GM19328 (cell line): ENCODE measurements around the gene CLDN6.

ENCODE experiments used
- ATAC-seq: cut with Tn5 transposase; IDR thresholded peaks from one replicate; pipeline ENCODE4 v1.9.1; 2021; ENCODE audit warnings: mild to moderate bottlenecking, moderate library complexity; ENCODE audit not compliant: unreplicated experiment

The CLDN6 gene

GRCh38 chr16:2992383-2993081 is 25.5 kb downstream of the CLDN6 start:
- ATAC-seq = no peak

DNA sequence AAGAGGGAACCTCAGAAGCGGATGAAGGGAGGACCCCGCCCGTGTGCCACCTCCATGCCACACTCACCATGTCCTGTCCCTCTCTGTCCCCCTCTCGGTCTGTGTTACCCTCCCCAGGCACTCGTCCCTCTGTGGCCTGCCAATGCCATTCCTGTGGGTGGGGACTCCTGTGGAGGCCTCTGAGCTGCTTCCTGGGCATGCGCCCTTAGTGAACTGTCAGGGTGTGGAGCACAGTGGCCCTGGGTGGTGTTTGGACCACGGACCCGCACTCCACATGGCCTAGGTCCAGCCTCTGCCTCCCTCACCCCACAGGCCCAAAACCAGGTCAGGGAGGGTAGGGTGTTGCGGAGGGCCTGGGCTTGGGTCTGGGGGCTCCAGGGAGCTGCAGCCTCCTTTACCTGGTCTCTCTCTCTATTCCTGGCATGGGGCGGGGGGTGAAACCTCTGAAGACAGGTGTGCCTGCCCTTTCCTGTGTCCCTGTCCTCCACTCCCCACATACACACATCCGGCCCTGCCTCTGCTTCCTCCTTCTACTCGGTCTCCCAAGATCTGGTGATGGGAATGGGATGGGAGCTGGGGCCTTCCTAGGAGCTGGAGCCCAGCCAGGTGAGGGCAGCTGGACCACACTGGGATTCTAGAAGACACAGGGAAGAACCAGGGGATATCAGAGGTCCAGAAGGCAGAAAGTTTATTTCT is 26.3 kb downstream of the CLDN6 start:
- no peak for ATAC-seq

DNA sequence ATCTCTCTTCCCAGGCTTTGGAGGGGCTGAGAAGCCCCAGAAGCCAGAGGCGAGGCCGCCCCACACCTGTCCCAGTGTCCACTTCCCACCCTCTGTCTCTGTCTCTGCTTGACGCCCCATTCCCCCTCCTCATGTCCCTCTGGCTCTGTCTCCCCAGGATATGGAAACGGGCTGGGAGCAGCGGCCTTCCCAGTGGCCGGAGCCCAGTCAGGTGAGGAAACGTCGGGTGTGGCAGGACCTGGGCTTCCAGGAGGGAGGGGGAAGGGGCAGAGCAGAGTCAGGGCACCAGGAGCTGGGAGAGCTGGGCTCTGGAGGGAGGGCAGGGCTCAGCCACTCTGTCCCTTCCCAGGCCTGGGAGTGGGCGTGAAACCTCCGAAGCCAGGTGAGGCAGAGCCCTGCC is 27.1 kb downstream of the CLDN6 start:
- no peak for ATAC-seq

- no peak for ATAC-seq
Measured at GRCh38 chr16:2988590-2989099, 29.3 kb downstream of the CLDN6 start.

DNA sequence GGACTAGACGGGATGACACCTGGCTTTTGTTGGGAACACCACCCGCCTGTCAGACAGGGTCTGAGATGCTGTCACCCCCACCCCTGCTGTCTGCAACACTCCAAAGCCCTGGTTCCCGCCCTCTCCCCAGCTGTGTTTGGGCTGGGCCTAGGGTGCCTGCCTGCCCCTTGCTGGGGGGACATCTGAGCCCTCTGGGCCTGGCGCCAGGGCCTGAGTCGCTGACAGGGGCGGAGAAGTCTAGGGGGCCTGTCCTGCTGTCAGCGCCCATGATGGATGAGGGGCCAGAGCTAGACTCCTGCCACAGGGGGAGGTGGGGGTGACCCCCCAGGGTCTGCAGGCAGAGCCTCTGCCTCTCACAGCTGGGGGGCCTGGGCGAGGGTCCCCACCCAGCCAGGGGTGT is 30.1 kb downstream of the CLDN6 start:
- ATAC-seq = no peak

DNA sequence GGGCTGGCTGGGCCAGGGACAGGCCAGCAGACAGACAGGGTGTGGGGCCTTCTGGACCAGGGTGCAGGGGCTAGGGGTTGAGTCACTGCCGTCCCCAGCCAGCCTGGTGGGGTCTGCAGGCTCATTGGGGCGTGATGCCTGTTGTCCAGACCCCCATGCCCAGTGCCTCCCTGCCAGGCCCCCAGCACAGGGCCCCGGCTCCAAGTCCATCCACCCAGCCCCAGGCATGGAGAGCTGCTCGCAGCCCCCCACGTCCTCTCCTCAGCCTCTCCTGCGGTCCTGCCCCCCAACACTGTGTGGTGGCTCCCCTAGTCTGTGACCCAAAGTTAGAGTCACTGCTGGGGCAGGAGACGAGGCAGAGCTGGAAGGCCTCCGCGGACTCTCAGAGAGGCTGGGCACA is 30.7 kb downstream of the CLDN6 start:
- ATAC-seq = no peak

DNA sequence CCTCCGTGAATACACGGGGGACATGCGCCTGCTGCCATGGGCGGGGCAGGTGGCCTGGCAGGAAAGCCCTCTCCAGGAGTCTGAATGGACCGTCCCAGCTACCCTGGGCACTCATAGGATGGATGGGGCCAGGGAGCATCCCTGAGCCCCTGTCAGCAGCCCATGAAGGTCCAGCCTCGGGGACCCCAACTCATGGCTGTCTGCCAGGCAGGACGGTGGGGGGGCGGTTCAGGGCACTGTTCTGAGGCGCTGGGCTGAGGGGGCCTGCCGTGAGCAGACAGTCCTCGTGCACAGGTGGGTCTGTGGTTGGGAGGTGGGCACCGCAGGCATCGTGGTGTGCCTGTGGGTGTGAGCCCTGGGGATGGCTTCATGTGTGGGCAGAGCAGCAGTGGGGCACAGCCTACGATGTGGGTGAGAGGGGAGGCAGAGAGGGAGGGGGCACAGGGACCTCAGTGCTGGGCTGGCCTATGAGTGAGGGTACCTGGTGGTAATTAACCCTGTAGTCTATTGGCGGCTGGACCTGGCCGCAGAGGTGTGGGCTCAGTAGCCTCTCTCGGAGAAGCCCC is 31.3 kb downstream of the CLDN6 start:
- no peak for ATAC-seq

GRCh38 chr16:2985893-2986355 is 32.1 kb downstream of the CLDN6 start:
- ATAC-seq = no peak

- ATAC-seq = no peak
Measured at GRCh38 chr16:2985462-2985861, 32.5 kb downstream of the CLDN6 start.

GRCh38 chr16:2983706-2984136 is 34.3 kb downstream of the CLDN6 start:
- no peak for ATAC-seq

- ATAC-seq = no peak
Measured at GRCh38 chr16:2982402-2982801, 35.6 kb downstream of the CLDN6 start.

DNA sequence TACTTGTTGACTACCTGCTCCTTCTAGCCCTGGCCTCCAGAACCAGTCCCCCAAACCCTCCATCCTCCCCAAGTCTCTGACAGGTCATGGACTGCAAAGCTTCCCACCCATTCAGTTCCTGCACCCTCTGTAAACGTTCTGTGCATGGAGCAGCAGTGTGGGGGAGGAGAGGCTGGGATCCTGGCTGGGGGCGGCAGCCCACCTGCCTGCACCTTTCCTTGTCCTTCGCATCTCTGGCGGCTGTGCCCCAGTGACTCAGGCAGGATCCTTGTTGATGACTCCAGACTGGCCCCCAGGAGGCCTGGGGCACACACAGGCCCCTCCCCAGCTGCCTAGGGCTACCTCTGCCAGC is 36.1 kb downstream of the CLDN6 start:
- no peak for ATAC-seq

GRCh38 chr16:2981177-2981898 is 36.6 kb downstream of the CLDN6 start:
- no peak for ATAC-seq

DNA sequence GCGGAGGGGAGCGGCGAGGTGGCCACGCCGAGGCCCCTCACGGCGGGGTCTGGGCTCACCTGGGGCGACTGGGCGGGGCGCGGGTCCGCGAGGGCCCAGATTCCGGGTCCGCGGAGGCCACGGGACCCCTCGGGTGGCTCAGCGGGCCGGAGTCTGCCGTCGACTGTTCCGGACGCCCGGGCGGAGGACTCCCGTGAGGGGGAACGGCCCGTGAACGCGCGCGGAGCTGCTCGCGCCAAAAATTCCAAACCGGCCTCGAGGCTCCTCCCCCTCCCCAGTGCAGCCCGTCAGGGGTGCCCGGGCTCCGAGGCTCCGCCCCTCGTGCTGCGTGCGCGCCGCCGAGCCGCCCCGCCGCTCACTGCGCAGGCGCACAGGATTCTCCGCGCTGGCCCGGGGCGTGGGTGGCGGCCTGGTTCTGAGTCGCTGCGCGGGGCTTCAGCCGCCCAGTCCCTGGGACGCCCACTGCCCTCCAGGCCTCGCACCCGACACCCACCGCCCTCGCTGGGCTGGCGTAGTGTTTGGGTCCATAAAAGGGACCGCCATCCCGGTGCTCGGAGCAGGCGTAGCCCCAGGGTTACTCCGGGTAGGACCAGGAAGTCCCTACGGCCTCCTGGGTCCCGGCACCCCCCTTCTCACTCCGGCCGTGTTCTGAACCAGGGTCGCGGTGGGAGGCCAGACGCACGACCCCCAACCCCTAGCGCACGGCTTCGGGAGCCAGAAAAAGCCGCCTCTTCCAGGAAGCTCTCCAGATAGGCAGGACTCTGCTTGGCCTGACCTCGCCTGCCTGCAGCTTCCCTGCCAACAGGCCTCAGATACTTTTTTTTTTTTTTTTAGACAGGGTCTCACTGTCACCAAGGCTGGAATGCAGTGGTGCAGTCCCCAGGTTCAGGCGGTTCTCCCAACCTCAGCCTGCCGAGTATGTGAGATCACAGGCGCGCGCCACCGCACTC is 37.5 kb downstream of the CLDN6 start, which contains the start of gene PKMYT1:
Gene PKMYT1 (minus strand): TSS at position 220 of the 950 bp plus-strand sequence. CDS start 789 bp downstream, outside the sequence.
- ATAC-seq = peak; percentile 75

DNA sequence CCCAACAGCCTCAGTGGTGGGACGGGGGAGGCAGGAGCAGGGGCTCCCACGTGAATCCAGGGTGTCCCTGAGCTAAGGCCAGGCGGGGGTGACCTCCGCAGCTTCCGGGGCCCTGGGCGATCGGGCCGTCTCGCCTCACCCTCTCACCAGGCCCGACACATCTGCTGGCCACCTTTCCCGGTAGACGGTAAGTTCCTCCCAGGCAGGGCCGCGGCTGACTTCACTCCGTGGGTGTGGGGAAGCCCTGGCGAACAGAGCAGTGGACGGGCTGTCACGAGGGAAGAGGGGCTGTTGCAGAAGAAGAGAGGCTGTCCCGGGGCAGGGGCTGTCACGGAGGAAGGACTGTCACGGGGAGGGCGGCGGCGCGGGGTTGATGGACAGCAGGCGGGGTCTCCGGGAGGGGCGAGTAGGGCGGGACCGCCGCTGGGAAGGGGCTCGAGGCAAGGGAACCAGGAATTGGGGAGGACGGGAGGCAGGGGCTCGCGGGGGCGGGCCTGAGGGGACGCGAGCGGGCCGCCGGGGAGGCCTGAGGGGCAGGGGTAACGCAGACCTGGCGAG is 38.2 kb downstream of the CLDN6 start:
- no peak for ATAC-seq

DNA sequence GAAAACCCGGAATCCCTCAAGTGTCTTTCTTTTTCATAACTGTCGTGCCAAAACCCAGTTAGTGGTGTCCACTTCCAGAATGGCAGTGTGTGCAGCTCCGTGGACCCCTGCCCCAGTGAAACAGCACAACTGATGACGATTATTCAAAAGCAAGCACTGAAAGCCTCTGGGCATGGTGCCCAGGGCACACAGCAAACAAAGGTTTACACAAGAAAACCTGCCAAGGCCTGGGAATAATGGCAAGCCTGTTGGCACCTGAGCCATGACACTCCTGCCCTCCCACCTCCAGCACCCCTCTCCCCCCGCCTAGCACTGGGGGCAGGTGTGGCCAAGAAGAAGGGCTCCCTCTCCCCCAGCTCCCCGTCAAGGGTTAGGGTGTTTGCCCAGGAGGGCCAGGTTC is 40.5 kb downstream of the CLDN6 start:
- no peak for ATAC-seq

- no peak for ATAC-seq
Measured at GRCh38 chr16:2976673-2977072, 41.3 kb downstream of the CLDN6 start.

DNA sequence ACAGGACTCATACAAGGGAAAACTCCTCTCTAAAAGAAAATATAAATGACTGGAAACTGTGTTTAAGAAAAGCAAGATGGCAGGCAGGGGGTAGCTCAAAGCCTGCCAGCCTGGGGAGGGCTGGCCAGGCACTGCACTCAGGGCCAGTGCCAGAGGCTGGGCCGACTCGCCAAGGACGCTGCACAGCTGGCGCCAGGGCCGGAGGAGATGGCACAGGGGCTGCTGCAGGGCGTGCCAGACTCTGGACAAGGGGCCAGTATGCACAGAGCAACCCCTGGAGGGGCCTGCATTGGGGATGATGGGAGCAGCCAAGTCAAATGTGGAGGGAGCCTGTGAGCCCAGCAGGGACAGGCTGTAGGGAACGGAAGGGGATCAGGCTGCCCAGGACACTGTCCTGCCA is 41.8 kb downstream of the CLDN6 start:
- no peak for ATAC-seq

GRCh38 chr16:2975161-2975795 is 42.7 kb downstream of the CLDN6 start:
- ATAC-seq = no peak
